Ovary (tissue), 9 donors: ENCODE data around the gene AP5S1. TPM values are rescaled to one million over a fixed set of nuclear protein-coding genes. Genes with fewer than 3 reads are reported as not detected.
"Not testable (repeated sequence)": the region's sequence is repeated elsewhere in the genome, so short reads cannot be mapped to it uniquely, and the experiment has no call there.

ENCODE experiments used
- DNase-seq, 5 donors: peaks; one replicate each; pipeline ENCODE4 v3.0.0-alpha.2; 2019 to 2020
- H3K27ac ChIP-seq, 2 donors: fragments of 200-600 bp; one replicate each; pipeline versions ENCODE4 v1.5.1 to v1.8.0; 2019 to 2022
- H3K27me3 ChIP-seq: fragments of 200-600 bp; one replicate; pipeline ENCODE4 v1.8.0; 2022
- H3K36me3 ChIP-seq: fragments of 200-600 bp; sonication (generic); one replicate; pipeline ENCODE4 v1.5.1; 2019
- H3K4me1 ChIP-seq: one replicate; pipeline ENCODE4 v1.8.1; 2013; ENCODE audit warnings: mild to moderate bottlenecking, moderate library complexity; ENCODE audit not compliant: insufficient read depth
- H3K4me3 ChIP-seq: fragments of 200-600 bp; sonication (generic); one replicate; pipeline ENCODE4 v1.5.1; 2017
- H3K9me3 ChIP-seq, 2 donors: fragments of 200-600 bp in 1 of 2; sonication (generic) in 1 of 2; one replicate each; pipeline versions ENCODE4 v1.5.1 to v1.8.1; 2013 to 2019; ENCODE audit warnings: mild to moderate bottlenecking in 1 of 2, moderate library complexity in 1 of 2
- CTCF ChIP-seq, 3 donors: fragments of 450-650 bp in 2 of 3; fragments of 200-600 bp in 1 of 3; IDR thresholded peaks; one replicate each; pipeline versions ENCODE4 v1.5.1 to v1.8.0; 2016 to 2022; ENCODE audit warnings: antibody characterized with exemption in 3 of 3, mild to moderate bottlenecking in 1 of 3
- EP300 ChIP-seq: sonication (generic); formaldehyde crosslinking; IDR thresholded peaks from one replicate; pipeline ENCODE4 v1.6.1; 2017; ENCODE audit warnings: antibody characterized with exemption
- POLR2A ChIP-seq: fragments of 450-650 bp; IDR thresholded peaks from one replicate; pipeline ENCODE4 v1.6.1; 2017; ENCODE audit warnings: antibody characterized with exemption, mild to moderate bottlenecking, moderate library complexity
- WGBS, 3 donors: extraction: QIAGEN DNeasy Blood & Tissue Kit in 1 of 3; methylation state at CpG; one replicate each; pipeline versions ENCODE4 v1.1.5 to v1.1.7; 2013 to 2017; 5-methylcytosine and 5-hydroxymethylcytosine counted together
- intact Hi-C, 4 donors: fragments of 100-400 bp; cut with DNase I; formaldehyde crosslinking; loops; one replicate each; pipeline versions ENCODE4 v1.11.0 to v1.15.1; 2022 to 2023
- polyA plus RNA-seq, 2 donors: library from polyadenylated mRNA; stranded (reverse); fragments of 200-250 nt in 1 of 2; fragments of 350-450 nt in 1 of 2; fragmentation: Illumina TruSeq in 1 of 2; extraction: RNeasy Lipid Tissue Mini Kit (QIAGEN cat#74804) in 1 of 2; gene quantifications; one replicate each; pipeline ENCODE4 v1.2.3, GENCODE V29; 2013 to 2014
- total RNA-seq, 7 donors: library from RNA; depleted of rRNA in 2 of 7; stranded (reverse); fragments of >200 nt in 2 of 7; fragmentation: NEBNext Ultra II Directional in 3 of 7; extraction: Animal tissue kit (Norgen Biotek cat#: 25700) in 3 of 7; gene quantifications; one replicate each; pipeline versions ENCODE4 v1.1.0 to v1.2.4, GENCODE V29; 2016 to 2023
- donor health status: DM: no; HTN: no; CAD: no; lungs with moderate emphysema.
- donor health status: DM: no; HTN: no; CAD: no.
- donor health status: Bipolar disorder and iron deficiency.
- donor health status: DM: yes; HTN: yes; CAD: no.
- donor health status: DM: no; HTN: no; CAD: no.
- donor health status: DM: yes; HTN: yes; CAD: no.

AP5S1 gene
- total and polyA plus RNA-seq, 9 donors: 2.9 to 15.3 (median 10.4) TPM

DNA sequence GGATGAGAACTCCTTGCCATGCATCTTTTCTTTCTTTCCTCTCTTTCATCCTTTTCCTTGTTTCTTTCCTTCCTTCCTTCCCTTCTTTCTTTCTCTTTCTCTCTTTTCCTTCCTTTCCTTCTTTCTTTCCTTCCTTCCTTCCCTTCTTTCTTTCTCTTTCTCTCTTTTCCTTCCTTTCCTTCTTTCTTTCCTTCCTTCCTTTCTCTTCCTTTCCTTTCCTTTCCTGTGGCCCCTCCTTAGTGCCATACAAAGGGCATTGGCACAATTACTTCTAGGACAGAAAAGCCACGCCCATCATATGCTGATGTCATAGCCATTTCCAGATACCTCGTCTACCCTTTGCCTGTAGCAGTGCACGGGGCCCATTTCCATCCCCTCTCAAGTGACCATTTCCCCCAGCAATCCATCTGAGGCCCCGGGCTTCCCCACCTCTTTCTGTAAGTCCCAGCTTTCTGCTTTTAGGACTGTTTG is 31.6 kb upstream of the AP5S1 start:
- Histone ChIP-seq H3K9me3 (no peaks in the 10 kb centered on the region), H3K4me3 (no peak overlapping the region), H3K27ac (peak overlapping the region; percentile 19 to 54), H3K27me3 (no peaks in the 10 kb centered on the region), H3K36me3 (no peaks in the 10 kb centered on the region), H3K4me1 (peaks cover 13% of the 10 kb centered on the region)
- WGBS, 3 donors: 67 to 72% (median 69%) methylated on average over 4 of the region's 4 CpGs
- TF ChIP-seq EP300: no peak
- no peak for TF ChIP-seq POLR2A
- intact Hi-C loops: loop anchor here in 1 of 4 donors (5.0 kb wide), 1 partner anchor 69 kb away; no protein-coding TSS in a partner anchor
- DNase-seq: peak in 1 of 5 donors; percentile 28

GRCh38 chr20:3789201-3789600 is 31.1 kb upstream of the AP5S1 start:
- not testable (repeated sequence) for H3K36me3 ChIP-seq, H3K9me3 ChIP-seq, H3K4me3 ChIP-seq, H3K27me3 ChIP-seq, H3K27ac ChIP-seq
- intact Hi-C loops: loop anchor here in 1 of 4 donors (5.0 kb wide), 1 partner anchor 68 kb away; no protein-coding TSS in a partner anchor
- peak in 1 of 5 donors; percentile 4 for DNase-seq
- WGBS, 3 donors: 92 to 97% (median 95%) methylated on average over 4 of the region's 4 CpGs
- peaks cover 13% of the 10 kb centered on the region for H3K4me1 ChIP-seq

GRCh38 chr20:3794168-3794567 is 26.2 kb upstream of the AP5S1 start:
- H3K4me3 ChIP-seq, H3K9me3 ChIP-seq, H3K27ac ChIP-seq, H3K36me3 ChIP-seq, DNase-seq, H3K27me3 ChIP-seq, intact Hi-C loops, H3K4me1 ChIP-seq: not testable (repeated sequence)
- WGBS, 3 donors: 59 to 88% (median 80%) methylated on average over 1 to 2 of the region's 3 CpGs

- DNase-seq: no peak
- Histone ChIP-seq H3K36me3 (no peaks in the 10 kb centered on the region), H3K4me3 (peak overlapping the region; percentile 47), H3K27me3 (no peaks in the 10 kb centered on the region), H3K4me1 (peaks cover 2% of the 10 kb centered on the region), H3K9me3 (no peaks in the 10 kb centered on the region), H3K27ac (peak overlapping the region; percentile 85 to 92)
- intact Hi-C loops: no loop called here
- TF ChIP-seq EP300: no peak
- no peak for TF ChIP-seq CTCF (IDR thresholded peaks at IDR 0.05)
- TF ChIP-seq POLR2A: no peak
- WGBS, 3 donors: 76% methylated on average over 25 of the region's 25 CpGs
Measured at GRCh38 chr20:3794701-3795420, 25.5 kb upstream of the AP5S1 start.

- intact Hi-C loops: no loop called here
- WGBS, 3 donors: 1% methylated on average over 62 to 69 of the region's 69 CpGs
Measured at GRCh38 chr20:3795511-3796468, 24.6 kb upstream of the AP5S1 start, which contains the start of gene CDC25B. Gene CDC25B, plus strand, starts transcription at chr20:3796310. Its CDS starts 222 bp downstream, at chr20:3796532.

More at GRCh38 chr20:3795511-3796468, 24.6 kb upstream of the AP5S1 start, which contains the start of gene CDC25B:
- TF ChIP-seq POLR2A: peak; percentile 63
- no peak for TF ChIP-seq EP300
- TF ChIP-seq CTCF (IDR thresholded peaks at IDR 0.05): peak in 2 of 3 donors; percentile 78 to 86
- no peaks in the 10 kb centered on the region for H3K36me3 ChIP-seq
- no peaks in the 10 kb centered on the region for H3K9me3 ChIP-seq
- no peaks in the 10 kb centered on the region for H3K27me3 ChIP-seq
- H3K27ac ChIP-seq: peak within 1 kb of the TSS; percentile 85 to 92
- H3K4me1 ChIP-seq: peaks cover 2% of the 10 kb centered on the region
- H3K4me3 ChIP-seq: peak within 1 kb of the TSS; percentile 47
- peak; percentile 94 to 96 (median 94) for DNase-seq
